ENCODE results near the gene PXK. TPM values are rescaled to one million over a fixed set of nuclear protein-coding genes. Genes with fewer than 3 reads are reported as not detected.

The PXK gene
- total RNA-seq (56.8 and 65.2 TPM in 2 replicates), polyA plus RNA-seq (49.6 and 54.6 TPM in 2 replicates), polyA minus RNA-seq (ENCODE audit: low replicate concordance) (15.4 and 20.1 TPM in 2 replicates)
- polyA plus RNA-seq (2012): 26.8 and 33.5 TPM in 2 replicates

GRCh38 chr3:58332575-58333188 is at the start of gene PXK:
Gene PXK, plus strand, starts transcription at chr3:58332892. Its CDS starts 97 bp downstream, at chr3:58332989.
- Histone ChIP-seq H3K4me3 (replicated peaks in 1 of 4; ENCODE audit: control extremely low read depth in 1 of 4, insufficient read depth in 1 of 4, low read depth in 3 of 4, low read length in 4 of 4) (peak within 1 kb of the TSS; percentile 82 to 94 (median 89)), H3K9me3 (ENCODE audit: control insufficient read depth, insufficient read depth, low read depth, low read length) (no peaks in the 10 kb centered on the region), H3K27ac (ENCODE audit: insufficient read depth, low read length) (peak within 1 kb of the TSS; percentile 60), H2AFZ (ENCODE audit: low read length) (peak within 1 kb of the TSS; percentile 84), H3K36me3 (ENCODE audit: control insufficient read depth, insufficient read depth, low read length) (no peaks in the 10 kb centered on the region), H3K4me1 (ENCODE audit: control insufficient read depth, extremely low read depth, insufficient read depth, low read length) (peaks cover 17% of the 10 kb centered on the region), H3K79me2 (ENCODE audit: control insufficient read depth, insufficient read depth, low read length) (peaks cover 15% of the 10 kb centered on the region), H4K20me1 (ENCODE audit: control insufficient read depth, extremely low read depth, insufficient read depth, low read length) (no peaks in the 10 kb centered on the region), H3K27me3 (ENCODE audit: control insufficient read depth, insufficient read depth, low read length) (no peaks in the 10 kb centered on the region), H3K4me2 (ENCODE audit: extremely low read depth, insufficient read depth, low read length) (peak within 1 kb of the TSS; percentile 89), H3K9ac (ENCODE audit: insufficient read depth, low read length) (peak within 1 kb of the TSS; percentile 71)
- DNase-seq (ENCODE audit: low read depth in 2 of 2): peak; percentile 74 to 77
- no peak for TF ChIP-seq CTCF (conservative IDR thresholded peaks at IDR 0.05 in 1 of 2, IDR thresholded peaks at IDR 0.05 in 1 of 2; ENCODE audit: low read depth in 1 of 2, low read length in 2 of 2)
- TF ChIP-seq EZH2 (IDR thresholded peaks at IDR 0.05; ENCODE audit: low read length, missing control alignments): no peak

GRCh38 chr3:58285334-58285733 is 47.4 kb upstream of the PXK start:
- H3K4me3 ChIP-seq (replicated peaks in 1 of 4; ENCODE audit: control extremely low read depth in 1 of 4, insufficient read depth in 1 of 4, low read depth in 3 of 4, low read length in 4 of 4): no peak overlapping the region
- TF ChIP-seq CTCF (conservative IDR thresholded peaks at IDR 0.05 in 1 of 2, IDR thresholded peaks at IDR 0.05 in 1 of 2; ENCODE audit: low read depth in 1 of 2, low read length in 2 of 2) (no peak), EZH2 (IDR thresholded peaks at IDR 0.05; ENCODE audit: low read length, missing control alignments) (no peak)
- H3K27me3 ChIP-seq (ENCODE audit: control insufficient read depth, insufficient read depth, low read length): no peaks in the 10 kb centered on the region
- no peak overlapping the region for H3K4me2 ChIP-seq (ENCODE audit: extremely low read depth, insufficient read depth, low read length)
- H3K79me2 ChIP-seq (ENCODE audit: control insufficient read depth, insufficient read depth, low read length): no peaks in the 10 kb centered on the region
- H3K27ac ChIP-seq (ENCODE audit: insufficient read depth, low read length): no peak overlapping the region
- H4K20me1 ChIP-seq (ENCODE audit: control insufficient read depth, extremely low read depth, insufficient read depth, low read length): no peaks in the 10 kb centered on the region
- H3K36me3 ChIP-seq (ENCODE audit: control insufficient read depth, insufficient read depth, low read length): no peaks in the 10 kb centered on the region
- no peaks in the 10 kb centered on the region for H3K9me3 ChIP-seq (ENCODE audit: control insufficient read depth, insufficient read depth, low read depth, low read length)
- DNase-seq (ENCODE audit: low read depth in 2 of 2): no peak
- no peaks in the 10 kb centered on the region for H3K4me1 ChIP-seq (ENCODE audit: control insufficient read depth, extremely low read depth, insufficient read depth, low read length)
- H2AFZ ChIP-seq (ENCODE audit: low read length): no peak overlapping the region
- no peak overlapping the region for H3K9ac ChIP-seq (ENCODE audit: insufficient read depth, low read length)

GRCh38 chr3:58287354-58287753 is 45.3 kb upstream of the PXK start:
- Histone ChIP-seq H3K4me1 (ENCODE audit: control insufficient read depth, extremely low read depth, insufficient read depth, low read length) (no peaks in the 10 kb centered on the region), H3K4me3 (replicated peaks in 1 of 4; ENCODE audit: control extremely low read depth in 1 of 4, insufficient read depth in 1 of 4, low read depth in 3 of 4, low read length in 4 of 4) (no peak overlapping the region), H3K27me3 (ENCODE audit: control insufficient read depth, insufficient read depth, low read length) (no peaks in the 10 kb centered on the region), H3K9ac (ENCODE audit: insufficient read depth, low read length) (no peak overlapping the region), H3K9me3 (ENCODE audit: control insufficient read depth, insufficient read depth, low read depth, low read length) (no peaks in the 10 kb centered on the region), H2AFZ (ENCODE audit: low read length) (no peak overlapping the region), H3K36me3 (ENCODE audit: control insufficient read depth, insufficient read depth, low read length) (no peaks in the 10 kb centered on the region), H4K20me1 (ENCODE audit: control insufficient read depth, extremely low read depth, insufficient read depth, low read length) (no peaks in the 10 kb centered on the region), H3K79me2 (ENCODE audit: control insufficient read depth, insufficient read depth, low read length) (no peaks in the 10 kb centered on the region), H3K4me2 (ENCODE audit: extremely low read depth, insufficient read depth, low read length) (no peak overlapping the region), H3K27ac (ENCODE audit: insufficient read depth, low read length) (no peak overlapping the region)
- no peak for DNase-seq (ENCODE audit: low read depth in 2 of 2)
- TF ChIP-seq EZH2 (IDR thresholded peaks at IDR 0.05; ENCODE audit: low read length, missing control alignments) (no peak), CTCF (conservative IDR thresholded peaks at IDR 0.05 in 1 of 2, IDR thresholded peaks at IDR 0.05 in 1 of 2; ENCODE audit: low read depth in 1 of 2, low read length in 2 of 2) (no peak)

Data from fibroblast of lung (primary cell).